Retinal pigment epithelial cell (primary cell): ENCODE data around the gene HNF1B.
"Not testable (repeated sequence)": the region's sequence is repeated elsewhere in the genome, so short reads cannot be mapped to it uniquely, and the experiment has no call there.

Experiments used
- DNase-seq: peaks from one replicate; pipeline ENCODE4 v3.0.0-alpha.2; 2010; ENCODE audit warnings: low read depth
- H3K4me3 ChIP-seq: 2 replicates; pipeline ENCODE4 v1.5.1; 2011; ENCODE audit warnings: mild to moderate bottlenecking, low read length, control low read depth, moderate library complexity
- TF ChIP-seq, protein P1 (sequence below): conservative IDR thresholded peaks from 2 replicates; pipeline ENCODE4 v1.5.1; 2011; ENCODE audit warnings: low read depth, low read length, control low read depth, inconsistent platforms

Gene HNF1B

DNA sequence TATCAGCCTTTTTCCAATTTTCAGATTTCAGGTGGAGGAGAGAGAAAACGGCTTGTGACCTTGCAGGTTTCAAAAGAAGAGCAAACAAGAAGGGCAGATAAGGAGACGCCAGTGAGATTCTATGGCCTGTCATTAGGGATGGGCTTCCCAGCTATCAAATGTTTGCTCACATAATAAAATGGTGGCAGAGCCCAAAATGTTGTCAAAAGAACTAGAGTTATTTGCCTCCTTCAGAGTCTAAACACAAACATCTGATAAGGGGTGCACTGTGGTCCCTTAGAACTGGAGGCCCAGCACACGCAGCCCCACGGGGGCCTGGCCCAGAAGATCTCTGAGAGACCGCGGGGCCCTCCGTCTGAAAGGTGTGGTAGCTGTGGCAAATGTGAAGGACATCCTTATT, 55.5 kb downstream of the HNF1B start:
- H3K4me3 ChIP-seq, result no peak overlapping the region
- TF ChIP-seq, protein P1, sequence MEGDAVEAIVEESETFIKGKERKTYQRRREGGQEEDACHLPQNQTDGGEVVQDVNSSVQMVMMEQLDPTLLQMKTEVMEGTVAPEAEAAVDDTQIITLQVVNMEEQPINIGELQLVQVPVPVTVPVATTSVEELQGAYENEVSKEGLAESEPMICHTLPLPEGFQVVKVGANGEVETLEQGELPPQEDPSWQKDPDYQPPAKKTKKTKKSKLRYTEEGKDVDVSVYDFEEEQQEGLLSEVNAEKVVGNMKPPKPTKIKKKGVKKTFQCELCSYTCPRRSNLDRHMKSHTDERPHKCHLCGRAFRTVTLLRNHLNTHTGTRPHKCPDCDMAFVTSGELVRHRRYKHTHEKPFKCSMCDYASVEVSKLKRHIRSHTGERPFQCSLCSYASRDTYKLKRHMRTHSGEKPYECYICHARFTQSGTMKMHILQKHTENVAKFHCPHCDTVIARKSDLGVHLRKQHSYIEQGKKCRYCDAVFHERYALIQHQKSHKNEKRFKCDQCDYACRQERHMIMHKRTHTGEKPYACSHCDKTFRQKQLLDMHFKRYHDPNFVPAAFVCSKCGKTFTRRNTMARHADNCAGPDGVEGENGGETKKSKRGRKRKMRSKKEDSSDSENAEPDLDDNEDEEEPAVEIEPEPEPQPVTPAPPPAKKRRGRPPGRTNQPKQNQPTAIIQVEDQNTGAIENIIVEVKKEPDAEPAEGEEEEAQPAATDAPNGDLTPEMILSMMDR, result no peak
- no peak for DNase-seq

DNA sequence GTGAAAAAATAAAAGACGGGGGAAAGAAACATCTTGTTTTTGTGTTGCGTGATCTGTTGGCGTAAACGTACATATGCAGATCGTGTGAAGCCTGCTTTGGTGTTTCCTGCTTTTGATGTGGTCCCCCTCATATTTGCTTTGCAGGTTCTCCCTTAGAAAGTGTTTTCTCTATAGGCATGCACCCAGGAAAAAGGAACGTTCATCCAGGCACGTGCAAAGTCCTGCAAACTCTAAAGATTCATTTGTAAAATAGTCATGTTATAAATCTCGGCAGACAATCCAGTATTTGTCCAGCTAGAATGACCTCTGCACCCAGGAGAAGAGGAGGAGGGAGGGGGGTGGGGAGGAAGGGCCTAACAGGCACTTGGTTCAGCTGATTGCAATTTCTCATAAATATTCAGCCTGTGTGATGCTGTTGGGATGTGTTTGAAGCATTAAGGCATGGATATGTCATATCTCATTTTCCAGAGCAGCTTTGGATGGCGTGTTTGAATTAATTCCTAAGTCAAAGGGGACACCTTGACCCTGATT, 61.3 kb downstream of the HNF1B start:
- TF ChIP-seq, protein P1, result no peak
- no peak overlapping the region for H3K4me3 ChIP-seq
- no peak for DNase-seq

DNA sequence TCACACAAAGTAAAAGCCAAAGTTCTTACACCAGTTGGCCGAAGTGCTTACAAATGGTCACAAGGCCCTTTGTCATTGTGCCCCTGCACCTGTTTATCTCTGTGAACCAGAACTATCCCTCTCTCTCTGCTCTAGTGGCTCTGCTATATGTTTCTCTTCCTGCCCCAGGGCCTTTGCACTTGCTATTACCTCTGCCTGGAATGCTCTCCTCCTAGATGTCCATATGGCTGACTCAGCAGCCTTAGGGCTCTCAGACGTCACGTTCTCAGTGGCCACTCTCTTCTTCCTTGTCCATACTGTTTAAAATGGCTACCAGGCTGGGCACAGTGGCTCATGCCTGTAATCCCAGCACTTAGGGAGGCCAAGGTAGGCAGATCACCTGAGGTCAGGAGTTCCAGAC, 62.9 kb downstream of the HNF1B start:
- no peak overlapping the region for H3K4me3 ChIP-seq
- DNase-seq, result no peak
- TF ChIP-seq, protein P1, result no peak

DNA sequence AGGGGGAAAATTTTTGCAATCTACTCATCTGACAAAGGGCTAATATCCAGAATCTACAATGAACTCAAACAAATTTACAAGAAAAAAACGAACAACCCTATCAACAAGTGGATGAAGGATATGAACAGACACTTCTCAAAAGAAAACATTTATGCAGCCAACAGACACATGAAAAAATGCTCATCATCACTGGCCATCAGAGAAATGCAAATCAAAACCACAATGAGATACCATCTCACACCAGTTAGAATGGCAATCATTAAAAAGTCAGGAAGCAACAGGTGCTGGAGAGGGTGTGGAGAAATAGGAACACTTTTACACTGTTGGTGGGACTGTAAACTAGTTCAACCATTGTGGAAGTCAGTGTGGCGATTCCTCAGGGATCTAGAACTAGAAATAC, 64.9 kb downstream of the HNF1B start:
- H3K4me3 ChIP-seq, DNase-seq: not testable (repeated sequence)

DNA sequence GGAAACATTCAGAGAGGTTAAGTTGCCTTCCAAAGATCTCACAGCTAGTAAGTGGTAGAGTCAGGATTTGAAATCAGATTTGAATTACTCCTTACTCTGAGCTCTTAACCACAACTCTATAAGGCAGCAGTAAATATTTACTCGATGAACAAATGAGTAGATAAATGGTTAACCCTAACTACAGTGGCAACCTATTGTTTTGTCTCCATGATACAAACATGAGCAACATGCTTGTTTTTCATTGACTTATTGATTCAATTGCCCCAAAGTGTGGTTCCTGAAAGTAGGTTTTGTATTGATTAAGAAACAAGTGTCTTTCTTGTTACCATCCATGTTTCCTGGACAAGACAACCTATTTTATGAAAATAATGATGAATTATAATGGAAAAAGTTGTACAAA, 66.8 kb downstream of the HNF1B start:
- no peak for DNase-seq
- TF ChIP-seq, protein P1, result no peak
- no peak overlapping the region for H3K4me3 ChIP-seq

DNA sequence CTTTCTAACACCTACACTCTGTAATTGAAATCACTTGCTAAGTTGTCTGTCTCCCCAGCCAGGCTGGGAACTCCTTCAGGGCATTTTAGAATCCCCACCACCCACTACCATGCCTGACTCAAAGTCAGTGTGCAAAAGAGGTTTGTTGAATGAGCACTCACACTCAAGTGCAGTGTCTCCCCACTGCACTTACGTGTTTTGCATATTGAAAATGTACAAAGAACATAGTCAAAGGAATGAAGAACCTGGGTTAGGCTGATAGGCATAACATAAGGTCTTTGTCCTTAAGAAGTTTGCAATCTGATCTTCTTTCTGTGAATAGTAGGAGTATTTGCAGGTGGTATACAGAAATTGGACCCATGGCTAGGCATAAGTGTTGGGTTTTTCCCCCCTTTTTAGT, 67.8 kb downstream of the HNF1B start:
- H3K4me3 ChIP-seq, result no peak overlapping the region
- TF ChIP-seq, protein P1, result no peak
- DNase-seq, result no peak

DNA sequence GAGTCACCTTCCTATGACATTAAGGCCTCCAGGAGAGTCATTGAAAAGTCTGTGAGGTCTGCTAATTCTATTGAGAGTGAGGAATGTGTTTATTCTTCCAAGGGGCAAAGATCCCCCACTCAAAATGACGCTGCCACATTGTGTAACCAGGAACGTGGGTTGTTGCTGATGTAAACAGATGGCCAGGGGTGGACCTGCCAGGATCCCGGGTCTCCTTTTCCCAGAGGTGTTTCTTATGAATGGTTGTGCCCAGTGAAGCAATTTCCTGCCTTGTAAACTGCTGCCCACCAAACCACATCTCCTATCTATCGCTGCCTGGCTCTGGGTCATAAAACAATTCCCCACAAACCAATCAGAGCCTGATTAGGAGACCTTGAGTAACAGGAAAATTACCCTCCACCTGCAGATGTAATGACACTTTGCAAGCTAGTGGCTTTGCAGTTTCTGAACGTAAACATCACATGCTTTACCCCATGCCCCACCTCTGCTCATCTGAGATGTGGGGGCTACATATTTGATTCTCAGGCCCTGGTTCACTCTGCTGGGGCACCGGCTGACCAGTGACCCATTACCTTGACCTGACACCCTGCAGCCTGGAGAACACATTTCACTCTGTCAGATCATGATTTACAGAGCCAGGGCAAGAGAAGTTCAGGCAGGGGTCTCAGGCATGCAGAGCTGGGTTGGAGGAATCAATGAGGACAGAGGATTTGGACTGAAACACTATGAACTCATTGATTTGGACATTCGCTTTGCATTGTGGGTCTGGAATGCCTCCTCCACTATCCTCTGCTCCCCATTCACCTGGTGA, 68.5 kb downstream of the HNF1B start:
- no peak overlapping the region for H3K4me3 ChIP-seq
- no peak for DNase-seq
- TF ChIP-seq, protein P1, result no peak
